Measurements from ENCODE around the gene UBE3B. TPM values are rescaled to one million over a fixed set of nuclear protein-coding genes. Genes with fewer than 3 reads are reported as not detected.

Gene UBE3B
- total RNA-seq, 1 donor from 2014 or later, result 44.2 TPM

- Mint-ChIP-seq H3K27me3 (ENCODE audit: unreplicated experiment) (no peaks in the 10 kb centered on the region), H3K36me3 (ENCODE audit: unreplicated experiment) (peaks cover 13% of the 10 kb centered on the region), H3K4me3 (ENCODE audit: unreplicated experiment) (no peak overlapping the region), H3K4me1 (ENCODE audit: low read depth, unreplicated experiment) (no peaks in the 10 kb centered on the region), H3K9me3 (ENCODE audit: unreplicated experiment) (no peaks in the 10 kb centered on the region), H3K27ac (ENCODE audit: unreplicated experiment) (no peak overlapping the region)
- no peak for TF ChIP-seq CTCF (IDR thresholded peaks at IDR 0.05; ENCODE audit: partially characterized antibody, unreplicated experiment)
- no peak for DNase-seq
Measured at GRCh38 chr12:109493938-109494337, 16.5 kb downstream of the UBE3B start.

GRCh38 chr12:109494348-109494881 is 17.0 kb downstream of the UBE3B start:
- no peaks in the 10 kb centered on the region for H3K4me1 Mint-ChIP-seq (ENCODE audit: low read depth, unreplicated experiment)
- TF ChIP-seq CTCF (IDR thresholded peaks at IDR 0.05; ENCODE audit: partially characterized antibody, unreplicated experiment), result no peak
- no peak for DNase-seq
- H3K4me3 Mint-ChIP-seq (ENCODE audit: unreplicated experiment), result no peak overlapping the region
- H3K9me3 Mint-ChIP-seq (ENCODE audit: unreplicated experiment), result no peaks in the 10 kb centered on the region
- peaks cover 13% of the 10 kb centered on the region for H3K36me3 Mint-ChIP-seq (ENCODE audit: unreplicated experiment)
- no peak overlapping the region for H3K27ac Mint-ChIP-seq (ENCODE audit: unreplicated experiment)
- H3K27me3 Mint-ChIP-seq (ENCODE audit: unreplicated experiment), result no peaks in the 10 kb centered on the region

GRCh38 chr12:109495012-109495411 is 17.6 kb downstream of the UBE3B start:
- DNase-seq, result no peak
- no peak for TF ChIP-seq CTCF (IDR thresholded peaks at IDR 0.05; ENCODE audit: partially characterized antibody, unreplicated experiment)
- Mint-ChIP-seq H3K9me3 (ENCODE audit: unreplicated experiment) (no peaks in the 10 kb centered on the region), H3K27ac (ENCODE audit: unreplicated experiment) (peak overlapping the region; percentile 37), H3K4me1 (ENCODE audit: low read depth, unreplicated experiment) (no peaks in the 10 kb centered on the region), H3K4me3 (ENCODE audit: unreplicated experiment) (no peak overlapping the region), H3K27me3 (ENCODE audit: unreplicated experiment) (no peaks in the 10 kb centered on the region), H3K36me3 (ENCODE audit: unreplicated experiment) (peaks cover 13% of the 10 kb centered on the region)

GRCh38 chr12:109496306-109496705 is 18.9 kb downstream of the UBE3B start:
- Mint-ChIP-seq H3K4me1 (ENCODE audit: low read depth, unreplicated experiment) (no peaks in the 10 kb centered on the region), H3K27ac (ENCODE audit: unreplicated experiment) (no peak overlapping the region), H3K9me3 (ENCODE audit: unreplicated experiment) (no peaks in the 10 kb centered on the region), H3K36me3 (ENCODE audit: unreplicated experiment) (peaks cover 13% of the 10 kb centered on the region), H3K27me3 (ENCODE audit: unreplicated experiment) (peaks cover 1% of the 10 kb centered on the region), H3K4me3 (ENCODE audit: unreplicated experiment) (no peak overlapping the region)
- DNase-seq, result no peak
- no peak for TF ChIP-seq CTCF (IDR thresholded peaks at IDR 0.05; ENCODE audit: partially characterized antibody, unreplicated experiment)

- Mint-ChIP-seq H3K27ac (ENCODE audit: unreplicated experiment) (no peak overlapping the region), H3K4me3 (ENCODE audit: unreplicated experiment) (no peak overlapping the region), H3K9me3 (ENCODE audit: unreplicated experiment) (no peaks in the 10 kb centered on the region), H3K4me1 (ENCODE audit: low read depth, unreplicated experiment) (peaks cover 1% of the 10 kb centered on the region), H3K36me3 (ENCODE audit: unreplicated experiment) (peaks cover 13% of the 10 kb centered on the region), H3K27me3 (ENCODE audit: unreplicated experiment) (peaks cover 1% of the 10 kb centered on the region)
- no peak for DNase-seq
- no peak for TF ChIP-seq CTCF (IDR thresholded peaks at IDR 0.05; ENCODE audit: partially characterized antibody, unreplicated experiment)
Measured at GRCh38 chr12:109497675-109498074, 20.2 kb downstream of the UBE3B start.

Measured in glutamatergic neuron (in vitro differentiated cells).